B cell (primary cell): ENCODE data around the gene LRRC8D. TPM values are rescaled to one million over a fixed set of nuclear protein-coding genes. Genes with fewer than 3 reads are reported as not detected.

Experiments used
- ATAC-seq: fragments of 200-7000 bp; cut with Tn5 transposase; one replicate; pipeline ENCODE4 v1.10.0; 2021; ENCODE audit warnings: low read depth, mild to moderate bottlenecking, moderate number of reproducible peaks, moderate library complexity
- CTCF ChIA-PET: fragments of 350-600 bp; sonication (Branson Sonifier 250); formaldehyde crosslinking; loops from one replicate; lab custom pipeline; 2021; ENCODE audit warnings: antibody characterized with exemption, inconsistent platforms; lab: Charles Lee
- POLR2A ChIA-PET: fragments of 350-600 bp; sonication (Branson Sonifier 250); formaldehyde crosslinking; loops from one replicate; lab custom pipeline; 2021; ENCODE audit warnings: antibody characterized with exemption; lab: Charles Lee
- DNase-seq: peaks from one replicate; pipeline ENCODE4 v3.0.0; 2013
- H2AFZ ChIP-seq: 2 replicates; pipeline ENCODE4 v1.6.1; 2012; ENCODE audit warnings: mild to moderate bottlenecking, low read depth, low read length; ENCODE audit not compliant: insufficient read depth, poor library complexity, severe bottlenecking
- H3K27ac ChIP-seq, 2 donors: 1 replicate in 1 of 2; 2 replicates in 1 of 2; pipeline ENCODE4 v1.5.1; 2012 to 2013; ENCODE audit warnings: low read length in 2 of 2, mild to moderate bottlenecking in 2 of 2, moderate library complexity in 1 of 2
- H3K27me3 ChIP-seq, 4 experiments: fragments of 200-600 bp in 1 of 4; sonication (generic) in 1 of 4; replicated peaks in 1 of 4; 1 replicate in 2 of 4; 2 replicates in 2 of 4; pipeline versions ENCODE4 v1.6.1 to v1.7.0; 2013 to 2016; ENCODE audit warnings: low read length in 3 of 4, mild to moderate bottlenecking in 2 of 4, mixed read lengths in 1 of 4, moderate library complexity in 1 of 4; ENCODE audit not compliant: insufficient read depth in 4 of 4, control insufficient read depth in 3 of 4; ENCODE audit errors: control extremely low read depth in 1 of 4
- H3K36me3 ChIP-seq, 2 experiments: replicated peaks in 1 of 2; 1 replicate in 1 of 2; 2 replicates in 1 of 2; pipeline versions ENCODE4 v1.6.1 to v1.7.1; 2013; ENCODE audit warnings: low read length in 1 of 2; ENCODE audit not compliant: insufficient read depth in 2 of 2, control insufficient read depth in 1 of 2; ENCODE audit errors: control extremely low read depth in 1 of 2, extremely low read depth in 1 of 2
- H3K4me1 ChIP-seq, 2 donors: fragments of 200-600 bp in 1 of 2; sonication (generic) in 1 of 2; 1 replicate in 1 of 2; 2 replicates in 1 of 2; pipeline versions ENCODE4 v1.5.1 to v1.6.1; 2013 to 2017; ENCODE audit warnings: low read length in 2 of 2; ENCODE audit not compliant: control insufficient read depth in 2 of 2, insufficient read depth in 2 of 2
- H3K4me2 ChIP-seq: replicated peaks from 2 replicates; pipeline ENCODE3; 2012; ENCODE audit warnings: mild to moderate bottlenecking, low read depth, low read length; ENCODE audit not compliant: poor library complexity, severe bottlenecking
- H3K4me3 ChIP-seq, 5 experiments: fragments of 200-600 bp in 1 of 5; sonication (generic) in 1 of 5; 1 replicate in 3 of 5; 2 replicates in 2 of 5; pipeline versions ENCODE4 v1.5.1 to v1.7.0; 2011 to 2016; ENCODE audit warnings: low read length in 4 of 5, mild to moderate bottlenecking in 4 of 5, low read depth in 2 of 5, control low read depth in 1 of 5, moderate library complexity in 1 of 5; ENCODE audit not compliant: insufficient read depth in 1 of 5; ENCODE audit errors: control extremely low read depth in 1 of 5, extremely low read depth in 1 of 5
- H3K79me2 ChIP-seq: fragments of 200-600 bp; sonication (generic); one replicate; pipeline ENCODE4 v1.6.0; 2016; ENCODE audit warnings: low read length; ENCODE audit not compliant: control insufficient read depth, insufficient read depth
- H3K9ac ChIP-seq: fragments of 200-600 bp; sonication (generic); 2 replicates; pipeline ENCODE4 v1.6.1; 2017; ENCODE audit warnings: mild to moderate bottlenecking, low read length, moderate library complexity
- H3K9me3 ChIP-seq, 3 donors: one replicate each; pipeline versions ENCODE4 v1.6.1 to v1.7.1; 2013; ENCODE audit warnings: low read length in 2 of 3; ENCODE audit not compliant: control insufficient read depth in 2 of 3, insufficient read depth in 1 of 3; ENCODE audit errors: control extremely low read depth in 1 of 3
- H4K20me1 ChIP-seq: 2 replicates; pipeline ENCODE4 v1.6.0; 2012; ENCODE audit warnings: mild to moderate bottlenecking, low read length; ENCODE audit not compliant: insufficient read depth, control insufficient read depth, poor library complexity, severe bottlenecking
- H3K27ac Mint-ChIP-seq: one replicate; pipeline ENCODE4 v1.8.0; 2021; ENCODE audit warnings: mixed read lengths
- H3K27me3 Mint-ChIP-seq: one replicate; pipeline ENCODE4 v1.8.0; 2021; ENCODE audit warnings: mixed read lengths
- H3K4me1 Mint-ChIP-seq: one replicate; pipeline ENCODE4 v1.8.0; 2021; ENCODE audit warnings: mixed read lengths
- H3K4me3 Mint-ChIP-seq: one replicate; pipeline ENCODE4 v1.8.0; 2021; ENCODE audit warnings: mixed read lengths
- H3K9me3 Mint-ChIP-seq: one replicate; pipeline ENCODE4 v1.8.0; 2022; ENCODE audit warnings: mixed read lengths; ENCODE audit not compliant: insufficient read depth
- EZH2 ChIP-seq: IDR thresholded peaks from 2 replicates; pipeline ENCODE4 v1.6.1; 2012; ENCODE audit warnings: borderline replicate concordance, low read depth, mild to moderate bottlenecking, moderate library complexity, low read length; ENCODE audit not compliant: insufficient read depth, poor library complexity, severe bottlenecking
- WGBS: methylation state at CpG from one replicate; pipeline ENCODE4 v1.1.5; 2013; ENCODE audit warnings: missing lambda C conversion rate; ENCODE audit not compliant: insufficient coverage; 5-methylcytosine and 5-hydroxymethylcytosine counted together
- intact Hi-C: fragments of 100-400 bp; cut with micrococcal nuclease; formaldehyde crosslinking; loops from one replicate; pipeline ENCODE4 v1.10.0; 2022
- polyA plus RNA-seq: library from polyadenylated mRNA; depleted of rRNA; stranded (reverse); fragments of >200 nt; gene quantifications from 2 replicates; pipeline ENCODE4 v1.2.3, GENCODE V29; 2012
- total RNA-seq, 2 donors: library from RNA; stranded (reverse); fragments of 120-200 nt in 1 of 2; gene quantifications; 1 replicate in 1 of 2; 2 replicates in 1 of 2; pipeline versions ENCODE4 v1.2.3 to v1.2.4, GENCODE V29; 2013 to 2022
- TF ChIP-seq, protein P1 (sequence below): fragments of 200-600 bp; IDR thresholded peaks from one replicate; pipeline ENCODE4 v1.8.0; 2022; ENCODE audit warnings: antibody characterized with exemption, mild to moderate bottlenecking

Gene LRRC8D
- total and polyA plus RNA-seq, 2 donors (not counting 1 experiment from before 2014, with no cell fraction given), result 23.7 to 47.0 TPM

GRCh38 chr1:89928506-89928905 lies 107.7 kb downstream of the LRRC8D start:
- Histone ChIP-seq H2AFZ (no peak overlapping the region), H3K9ac (no peak overlapping the region), H3K36me3 (peaks cover 0 to 7% of the 10 kb centered on the region in 2 experiments), H3K4me3 (no peak overlapping the region), H3K9me3 (peaks cover 0 to 3% (median 3%) of the 10 kb centered on the region in 3 donors), H3K27ac (no peak overlapping the region), H4K20me1 (no peaks in the 10 kb centered on the region), H3K79me2 (no peaks in the 10 kb centered on the region), H3K4me1 (peaks cover 0 to 8% of the 10 kb centered on the region in 2 donors), H3K4me2 (no peak overlapping the region), H3K27me3 (no peaks in the 10 kb centered on the region)
- no peak overlapping the region for H3K4me3 Mint-ChIP-seq
- peaks cover 26% of the 10 kb centered on the region for H3K4me1 Mint-ChIP-seq
- H3K27ac Mint-ChIP-seq, result no peak overlapping the region
- POLR2A ChIA-PET, result no interaction called here
- TF ChIP-seq EZH2, result no peak
- TF ChIP-seq, protein P1, sequence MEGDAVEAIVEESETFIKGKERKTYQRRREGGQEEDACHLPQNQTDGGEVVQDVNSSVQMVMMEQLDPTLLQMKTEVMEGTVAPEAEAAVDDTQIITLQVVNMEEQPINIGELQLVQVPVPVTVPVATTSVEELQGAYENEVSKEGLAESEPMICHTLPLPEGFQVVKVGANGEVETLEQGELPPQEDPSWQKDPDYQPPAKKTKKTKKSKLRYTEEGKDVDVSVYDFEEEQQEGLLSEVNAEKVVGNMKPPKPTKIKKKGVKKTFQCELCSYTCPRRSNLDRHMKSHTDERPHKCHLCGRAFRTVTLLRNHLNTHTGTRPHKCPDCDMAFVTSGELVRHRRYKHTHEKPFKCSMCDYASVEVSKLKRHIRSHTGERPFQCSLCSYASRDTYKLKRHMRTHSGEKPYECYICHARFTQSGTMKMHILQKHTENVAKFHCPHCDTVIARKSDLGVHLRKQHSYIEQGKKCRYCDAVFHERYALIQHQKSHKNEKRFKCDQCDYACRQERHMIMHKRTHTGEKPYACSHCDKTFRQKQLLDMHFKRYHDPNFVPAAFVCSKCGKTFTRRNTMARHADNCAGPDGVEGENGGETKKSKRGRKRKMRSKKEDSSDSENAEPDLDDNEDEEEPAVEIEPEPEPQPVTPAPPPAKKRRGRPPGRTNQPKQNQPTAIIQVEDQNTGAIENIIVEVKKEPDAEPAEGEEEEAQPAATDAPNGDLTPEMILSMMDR, result no peak
- H3K9me3 Mint-ChIP-seq, result no peaks in the 10 kb centered on the region
- H3K27me3 Mint-ChIP-seq, result no peaks in the 10 kb centered on the region
- no CpG with 5 or more reads among the region's 2 CpGs for WGBS
- ATAC-seq (no peak), DNase-seq (no peak)
- intact Hi-C loops, result no loop called here
- CTCF ChIA-PET, result no interaction called here

GRCh38 chr1:89929467-89930063 lies 108.7 kb downstream of the LRRC8D start:
- no peaks in the 10 kb centered on the region for H3K9me3 ChIP-seq
- 100% methylated on average over 1 of the region's 6 CpGs for WGBS
- H3K36me3 ChIP-seq, result peaks cover 0 to 13% of the 10 kb centered on the region in 2 experiments
- DNase-seq (no peak), ATAC-seq (no peak)
- TF ChIP-seq EZH2, result no peak
- H3K9ac ChIP-seq, result no peak overlapping the region
- H3K4me2 ChIP-seq, result no peak overlapping the region
- no peak overlapping the region for H3K4me3 Mint-ChIP-seq
- POLR2A ChIA-PET, result no interaction called here
- no peaks in the 10 kb centered on the region for H3K27me3 Mint-ChIP-seq
- no peak overlapping the region for H2AFZ ChIP-seq
- H3K27me3 ChIP-seq, result no peaks in the 10 kb centered on the region
- intact Hi-C loops, result no loop called here
- H3K27ac Mint-ChIP-seq, result no peak overlapping the region
- no peaks in the 10 kb centered on the region for H3K9me3 Mint-ChIP-seq
- H3K4me1 ChIP-seq, result peaks cover 0 to 8% of the 10 kb centered on the region in 2 donors
- no peaks in the 10 kb centered on the region for H4K20me1 ChIP-seq
- CTCF ChIA-PET, result no interaction called here
- peaks cover 26% of the 10 kb centered on the region for H3K4me1 Mint-ChIP-seq
- H3K4me3 ChIP-seq, result no peak overlapping the region
- no peak overlapping the region for H3K27ac ChIP-seq
- no peaks in the 10 kb centered on the region for H3K79me2 ChIP-seq
